Liver (tissue), 9 donors: Measurements from ENCODE around the gene ITPK1. TPM values are rescaled to one million over a fixed set of nuclear protein-coding genes. Genes with fewer than 3 reads are reported as not detected.

Source experiments
- DNase-seq: peaks from one replicate; pipeline ENCODE4 v3.0.0-alpha.2; 2017; ENCODE audit warnings: low spot score
- H3K27ac ChIP-seq, 2 donors: one replicate each; pipeline ENCODE4 v1.7.0; 2013; ENCODE audit warnings: inconsistent platforms in 2 of 2, low read length in 2 of 2, control low read depth in 1 of 2, low read depth in 1 of 2, mild to moderate bottlenecking in 1 of 2
- H3K27me3 ChIP-seq, 4 donors: one replicate each; pipeline versions ENCODE4 v1.6.1 to v1.7.0; 2013; ENCODE audit warnings: low read length in 3 of 4, inconsistent platforms in 1 of 4, mild to moderate bottlenecking in 1 of 4, moderate library complexity in 1 of 4; ENCODE audit not compliant: control insufficient read depth in 4 of 4, insufficient read depth in 4 of 4
- H3K36me3 ChIP-seq, 4 donors: one replicate each; pipeline versions ENCODE4 v1.6.1 to v1.7.0; 2013; ENCODE audit warnings: low read length in 3 of 4, mild to moderate bottlenecking in 3 of 4, low read depth in 1 of 4, moderate library complexity in 1 of 4; ENCODE audit not compliant: control insufficient read depth in 4 of 4, insufficient read depth in 3 of 4
- H3K4me1 ChIP-seq, 4 donors: one replicate each; pipeline versions ENCODE4 v1.6.1 to v1.7.0; 2013; ENCODE audit warnings: low read length in 3 of 4, mild to moderate bottlenecking in 3 of 4, moderate library complexity in 1 of 4; ENCODE audit not compliant: control insufficient read depth in 4 of 4, insufficient read depth in 4 of 4
- H3K4me3 ChIP-seq, 3 donors: one replicate each; pipeline versions ENCODE4 v1.6.1 to v1.7.0; 2013; ENCODE audit warnings: low read length in 3 of 3, control low read depth in 1 of 3, low read depth in 1 of 3, mild to moderate bottlenecking in 1 of 3
- H3K9ac ChIP-seq, 2 donors: one replicate each; pipeline ENCODE4 v1.7.0; 2013; ENCODE audit warnings: low read length in 2 of 2, mild to moderate bottlenecking in 2 of 2, moderate library complexity in 2 of 2, control low read depth in 1 of 2, low read depth in 1 of 2
- H3K9me3 ChIP-seq, 4 donors: one replicate each; pipeline versions ENCODE4 v1.6.1 to v1.7.0; 2013; ENCODE audit warnings: low read length in 3 of 4; ENCODE audit not compliant: control insufficient read depth in 4 of 4
- EGR1 ChIP-seq, 2 donors: IDR thresholded peaks; 2 replicates each; pipeline ENCODE4 v1.6.1; 2016 to 2018; ENCODE audit warnings: antibody characterized with exemption in 2 of 2, low read depth in 2 of 2
- FOXA1 ChIP-seq: IDR thresholded peaks from 2 replicates; pipeline ENCODE4 v1.6.1; 2016; ENCODE audit warnings: antibody characterized with exemption
- FOXA2 ChIP-seq: IDR thresholded peaks from 2 replicates; pipeline ENCODE4 v1.6.1; 2016; ENCODE audit warnings: antibody characterized with exemption
- GABPA ChIP-seq, 2 donors: IDR thresholded peaks in 1 of 2; conservative IDR thresholded peaks in 1 of 2; 2 replicates each; pipeline ENCODE4 v1.6.1; 2016; ENCODE audit warnings: antibody characterized with exemption in 2 of 2, mild to moderate bottlenecking in 1 of 2, moderate library complexity in 1 of 2
- HNF4A ChIP-seq, 2 donors: conservative IDR thresholded peaks; 2 replicates each; pipeline ENCODE4 v1.6.1; 2016; ENCODE audit warnings: antibody characterized with exemption in 2 of 2, mild to moderate bottlenecking in 2 of 2
- JUND ChIP-seq, 2 donors: IDR thresholded peaks; 2 replicates each; pipeline ENCODE4 v1.6.1; 2016; ENCODE audit warnings: antibody characterized with exemption in 2 of 2
- NR2F2 ChIP-seq: IDR thresholded peaks from 2 replicates; pipeline ENCODE4 v1.6.1; 2016; ENCODE audit warnings: antibody characterized with exemption
- RAD21 ChIP-seq, 2 donors: IDR thresholded peaks; 2 replicates each; pipeline ENCODE4 v1.6.1; 2016; ENCODE audit warnings: antibody characterized with exemption in 2 of 2, mild to moderate bottlenecking in 2 of 2
- RXRA ChIP-seq, 2 donors: IDR thresholded peaks; 2 replicates each; pipeline ENCODE4 v1.6.1; 2017 to 2018; ENCODE audit warnings: antibody characterized with exemption in 2 of 2, mild to moderate bottlenecking in 1 of 2
- SP1 ChIP-seq: IDR thresholded peaks from 2 replicates; pipeline ENCODE4 v1.6.1; 2018; ENCODE audit warnings: antibody characterized with exemption, mild to moderate bottlenecking
- TAF1 ChIP-seq: conservative IDR thresholded peaks from 2 replicates; pipeline ENCODE4 v1.6.1; 2016; ENCODE audit warnings: antibody characterized with exemption, mild to moderate bottlenecking
- YY1 ChIP-seq: IDR thresholded peaks from 2 replicates; pipeline ENCODE4 v1.6.1; 2016; ENCODE audit warnings: antibody characterized with exemption, mild to moderate bottlenecking
- WGBS: extraction: QIAGEN DNeasy Blood & Tissue Kit; methylation state at CpG from one replicate; pipeline ENCODE4 v1.1.7; 2013; 5-methylcytosine and 5-hydroxymethylcytosine counted together
- polyA plus RNA-seq, 2 donors: library from polyadenylated mRNA; stranded (reverse) in 1 of 2; unstranded in 1 of 2; fragments of 200-250 nt in 1 of 2; fragments of >200 nt in 1 of 2; fragmentation: Nextera tagmentation in 1 of 2; extraction: Ambion mirVana in 1 of 2; gene quantifications; one replicate each; pipeline versions ENCODE4 v1.2.1 to v1.2.3, GENCODE V29; 2013 to 2015
- total RNA-seq, 2 donors: library from RNA; depleted of rRNA; stranded (reverse); fragments of >200 nt; gene quantifications; one replicate each; pipeline ENCODE4 v1.2.3, GENCODE V29; 2014
- TF ChIP-seq, protein P1 (sequence below): fragments of 150-350 bp; IDR thresholded peaks from 2 replicates; pipeline ENCODE4 v1.5.1; 2017; ENCODE audit warnings: improper control_type of control experiment, low read depth, low read length; ENCODE audit not compliant: missing input control
- TF ChIP-seq, protein P2 (sequence below): IDR thresholded peaks from 2 replicates; pipeline ENCODE4 v1.6.1; 2016; ENCODE audit warnings: antibody characterized with exemption
- TF ChIP-seq, protein P3 (sequence below): IDR thresholded peaks from 2 replicates; pipeline ENCODE4 v1.6.1; 2016; ENCODE audit warnings: antibody characterized with exemption, mild to moderate bottlenecking
- TF ChIP-seq, protein P4 (sequence below): IDR thresholded peaks from 2 replicates; pipeline ENCODE4 v1.6.1; 2016; ENCODE audit warnings: antibody characterized with exemption
- TF ChIP-seq, protein P5 (sequence below): IDR thresholded peaks from 2 replicates; pipeline ENCODE4 v1.6.1; 2016; ENCODE audit warnings: antibody characterized with exemption
- donor health status: healthy.
- donor health status: healthy.
- donor health status: healthy.
- donor health status: healthy.
- donor health status: healthy.

Gene ITPK1
- total and polyA plus RNA-seq, 4 donors, result 9.0 to 41.2 (median 20.4) TPM

DNA sequence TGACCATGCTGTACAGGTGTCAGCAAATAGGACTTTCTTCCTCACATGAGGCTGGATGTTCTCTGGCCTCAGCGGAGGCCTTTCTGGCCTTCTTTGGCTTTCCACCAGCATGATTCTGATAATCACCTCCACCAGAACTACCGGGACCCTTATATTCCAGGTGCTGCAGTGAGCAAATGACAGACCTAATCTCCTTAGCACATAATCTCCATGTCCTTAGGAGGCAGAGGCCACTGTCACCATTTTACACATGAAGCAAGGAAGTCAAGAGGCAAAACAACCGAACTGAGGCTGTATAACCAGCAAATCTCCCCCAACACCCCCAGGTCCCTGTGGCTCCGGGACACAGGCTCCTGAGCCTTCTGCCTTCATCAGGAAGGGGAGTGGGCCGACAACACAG, 91.2 kb downstream of the ITPK1 start (continued):
- TF ChIP-seq, protein P1, sequence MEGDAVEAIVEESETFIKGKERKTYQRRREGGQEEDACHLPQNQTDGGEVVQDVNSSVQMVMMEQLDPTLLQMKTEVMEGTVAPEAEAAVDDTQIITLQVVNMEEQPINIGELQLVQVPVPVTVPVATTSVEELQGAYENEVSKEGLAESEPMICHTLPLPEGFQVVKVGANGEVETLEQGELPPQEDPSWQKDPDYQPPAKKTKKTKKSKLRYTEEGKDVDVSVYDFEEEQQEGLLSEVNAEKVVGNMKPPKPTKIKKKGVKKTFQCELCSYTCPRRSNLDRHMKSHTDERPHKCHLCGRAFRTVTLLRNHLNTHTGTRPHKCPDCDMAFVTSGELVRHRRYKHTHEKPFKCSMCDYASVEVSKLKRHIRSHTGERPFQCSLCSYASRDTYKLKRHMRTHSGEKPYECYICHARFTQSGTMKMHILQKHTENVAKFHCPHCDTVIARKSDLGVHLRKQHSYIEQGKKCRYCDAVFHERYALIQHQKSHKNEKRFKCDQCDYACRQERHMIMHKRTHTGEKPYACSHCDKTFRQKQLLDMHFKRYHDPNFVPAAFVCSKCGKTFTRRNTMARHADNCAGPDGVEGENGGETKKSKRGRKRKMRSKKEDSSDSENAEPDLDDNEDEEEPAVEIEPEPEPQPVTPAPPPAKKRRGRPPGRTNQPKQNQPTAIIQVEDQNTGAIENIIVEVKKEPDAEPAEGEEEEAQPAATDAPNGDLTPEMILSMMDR, result no peak
- TF ChIP-seq, protein P2, sequence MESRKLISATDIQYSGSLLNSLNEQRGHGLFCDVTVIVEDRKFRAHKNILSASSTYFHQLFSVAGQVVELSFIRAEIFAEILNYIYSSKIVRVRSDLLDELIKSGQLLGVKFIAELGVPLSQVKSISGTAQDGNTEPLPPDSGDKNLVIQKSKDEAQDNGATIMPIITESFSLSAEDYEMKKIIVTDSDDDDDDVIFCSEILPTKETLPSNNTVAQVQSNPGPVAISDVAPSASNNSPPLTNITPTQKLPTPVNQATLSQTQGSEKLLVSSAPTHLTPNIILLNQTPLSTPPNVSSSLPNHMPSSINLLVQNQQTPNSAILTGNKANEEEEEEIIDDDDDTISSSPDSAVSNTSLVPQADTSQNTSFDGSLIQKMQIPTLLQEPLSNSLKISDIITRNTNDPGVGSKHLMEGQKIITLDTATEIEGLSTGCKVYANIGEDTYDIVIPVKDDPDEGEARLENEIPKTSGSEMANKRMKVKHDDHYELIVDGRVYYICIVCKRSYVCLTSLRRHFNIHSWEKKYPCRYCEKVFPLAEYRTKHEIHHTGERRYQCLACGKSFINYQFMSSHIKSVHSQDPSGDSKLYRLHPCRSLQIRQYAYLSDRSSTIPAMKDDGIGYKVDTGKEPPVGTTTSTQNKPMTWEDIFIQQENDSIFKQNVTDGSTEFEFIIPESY, result no peak

DNA sequence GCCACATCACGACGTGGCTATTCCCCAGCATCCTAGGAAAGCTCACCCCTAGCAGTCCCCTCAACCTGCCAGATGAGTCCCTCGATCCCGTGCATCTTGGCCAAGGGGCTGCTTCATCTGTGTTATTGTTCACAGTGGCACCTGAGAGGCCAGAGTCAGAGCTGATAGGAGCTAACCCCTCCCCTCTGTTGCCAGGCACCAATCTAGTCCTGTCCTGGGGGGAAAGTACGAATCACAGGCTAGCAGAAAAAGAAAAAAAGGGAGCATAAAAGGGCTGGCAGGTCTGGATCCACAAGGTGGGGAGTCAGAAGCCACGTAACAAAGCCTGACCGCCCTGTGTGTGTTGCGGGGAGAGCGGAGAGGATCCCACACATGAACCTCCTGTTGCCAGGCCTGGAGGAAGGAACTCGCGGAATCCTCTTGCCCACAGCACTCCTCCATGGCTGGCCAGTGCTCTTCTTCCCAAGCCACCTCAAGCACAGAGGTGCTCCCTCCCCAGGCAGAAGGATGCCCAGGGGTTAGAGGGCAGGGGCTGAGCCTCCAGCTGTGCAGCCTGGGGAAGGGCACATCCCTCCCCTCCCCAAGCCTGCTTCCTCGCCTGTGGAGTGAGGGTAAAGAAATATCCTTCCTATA, 91.8 kb downstream of the ITPK1 start:
- H3K4me1 ChIP-seq, result peaks cover 0 to 16% (median 8%) of the 10 kb centered on the region in 4 donors
- 86% methylated on average over 12 of the region's 12 CpGs for WGBS
- no peak overlapping the region for H3K9ac ChIP-seq
- H3K27ac ChIP-seq, result no peak overlapping the region
- DNase-seq, result no peak
- no peak overlapping the region for H3K4me3 ChIP-seq
- H3K9me3 ChIP-seq, result no peaks in the 10 kb centered on the region
- TF ChIP-seq SP1 (no peak), FOXA1 (no peak), NR2F2 (no peak), FOXA2 (no peak), EGR1 (IDR thresholded peaks at IDR 0.05; ENCODE audit: low read depth in 2 of 2) (no peak), RAD21 (IDR thresholded peaks at IDR 0.05) (no peak), TAF1 (no peak), GABPA (IDR thresholded peaks at IDR 0.05 in 1 of 2, conservative IDR thresholded peaks at IDR 0.05 in 1 of 2) (no peak)
- TF ChIP-seq, protein P3, sequence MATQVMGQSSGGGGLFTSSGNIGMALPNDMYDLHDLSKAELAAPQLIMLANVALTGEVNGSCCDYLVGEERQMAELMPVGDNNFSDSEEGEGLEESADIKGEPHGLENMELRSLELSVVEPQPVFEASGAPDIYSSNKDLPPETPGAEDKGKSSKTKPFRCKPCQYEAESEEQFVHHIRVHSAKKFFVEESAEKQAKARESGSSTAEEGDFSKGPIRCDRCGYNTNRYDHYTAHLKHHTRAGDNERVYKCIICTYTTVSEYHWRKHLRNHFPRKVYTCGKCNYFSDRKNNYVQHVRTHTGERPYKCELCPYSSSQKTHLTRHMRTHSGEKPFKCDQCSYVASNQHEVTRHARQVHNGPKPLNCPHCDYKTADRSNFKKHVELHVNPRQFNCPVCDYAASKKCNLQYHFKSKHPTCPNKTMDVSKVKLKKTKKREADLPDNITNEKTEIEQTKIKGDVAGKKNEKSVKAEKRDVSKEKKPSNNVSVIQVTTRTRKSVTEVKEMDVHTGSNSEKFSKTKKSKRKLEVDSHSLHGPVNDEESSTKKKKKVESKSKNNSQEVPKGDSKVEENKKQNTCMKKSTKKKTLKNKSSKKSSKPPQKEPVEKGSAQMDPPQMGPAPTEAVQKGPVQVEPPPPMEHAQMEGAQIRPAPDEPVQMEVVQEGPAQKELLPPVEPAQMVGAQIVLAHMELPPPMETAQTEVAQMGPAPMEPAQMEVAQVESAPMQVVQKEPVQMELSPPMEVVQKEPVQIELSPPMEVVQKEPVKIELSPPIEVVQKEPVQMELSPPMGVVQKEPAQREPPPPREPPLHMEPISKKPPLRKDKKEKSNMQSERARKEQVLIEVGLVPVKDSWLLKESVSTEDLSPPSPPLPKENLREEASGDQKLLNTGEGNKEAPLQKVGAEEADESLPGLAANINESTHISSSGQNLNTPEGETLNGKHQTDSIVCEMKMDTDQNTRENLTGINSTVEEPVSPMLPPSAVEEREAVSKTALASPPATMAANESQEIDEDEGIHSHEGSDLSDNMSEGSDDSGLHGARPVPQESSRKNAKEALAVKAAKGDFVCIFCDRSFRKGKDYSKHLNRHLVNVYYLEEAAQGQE, result no peak
- H3K27me3 ChIP-seq, result no peaks in the 10 kb centered on the region
- H3K36me3 ChIP-seq, result no peaks in the 10 kb centered on the region

DNA sequence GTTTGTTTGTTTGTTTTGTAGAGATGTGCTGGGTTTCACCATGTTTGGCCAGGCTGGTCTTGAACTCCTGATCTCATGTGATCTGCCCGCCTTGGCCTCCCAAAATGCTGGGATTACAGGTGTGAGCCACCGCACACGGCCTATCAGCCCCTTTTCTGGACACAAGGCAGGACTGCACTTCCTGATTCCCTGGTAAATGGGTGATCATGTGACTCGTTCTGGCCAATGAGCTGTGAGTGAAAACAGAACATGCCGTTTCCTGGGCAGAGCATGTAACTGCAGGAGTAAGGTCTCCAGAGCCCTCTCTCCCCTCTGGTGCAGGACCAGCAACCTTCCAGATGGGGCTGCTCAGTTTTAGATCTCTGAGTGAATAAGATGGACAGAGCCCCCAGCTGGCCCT, 92.7 kb downstream of the ITPK1 start:
- WGBS, result 94% methylated on average over 5 of the region's 5 CpGs
- Histone ChIP-seq H3K27ac (no peak overlapping the region), H3K4me1 (peaks cover 7 to 22% (median 15%) of the 10 kb centered on the region in 4 donors), H3K27me3 (no peaks in the 10 kb centered on the region), H3K9ac (no peak overlapping the region), H3K36me3 (no peaks in the 10 kb centered on the region), H3K9me3 (no peaks in the 10 kb centered on the region), H3K4me3 (no peak overlapping the region)
- DNase-seq, result no peak
- TF ChIP-seq NR2F2, result no peak
- no peak for TF ChIP-seq FOXA1
- TF ChIP-seq HNF4A (conservative IDR thresholded peaks at IDR 0.05), result no peak
- TF ChIP-seq EGR1 (IDR thresholded peaks at IDR 0.05; ENCODE audit: low read depth in 2 of 2), result no peak
- TF ChIP-seq FOXA2, result no peak
- TF ChIP-seq YY1, result no peak
- TF ChIP-seq, protein P4, sequence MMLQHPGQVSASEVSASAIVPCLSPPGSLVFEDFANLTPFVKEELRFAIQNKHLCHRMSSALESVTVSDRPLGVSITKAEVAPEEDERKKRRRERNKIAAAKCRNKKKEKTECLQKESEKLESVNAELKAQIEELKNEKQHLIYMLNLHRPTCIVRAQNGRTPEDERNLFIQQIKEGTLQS, result no peak
- TF ChIP-seq, protein P2, result no peak
- TF ChIP-seq RAD21 (IDR thresholded peaks at IDR 0.05), result no peak
- TF ChIP-seq RXRA (IDR thresholded peaks at IDR 0.05), result no peak
- TF ChIP-seq TAF1, result no peak
- TF ChIP-seq, protein P1, result no peak
- no peak for TF ChIP-seq JUND (IDR thresholded peaks at IDR 0.05)
- TF ChIP-seq, protein P5, sequence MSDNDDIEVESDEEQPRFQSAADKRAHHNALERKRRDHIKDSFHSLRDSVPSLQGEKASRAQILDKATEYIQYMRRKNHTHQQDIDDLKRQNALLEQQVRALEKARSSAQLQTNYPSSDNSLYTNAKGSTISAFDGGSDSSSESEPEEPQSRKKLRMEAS, result no peak
- TF ChIP-seq GABPA (IDR thresholded peaks at IDR 0.05 in 1 of 2, conservative IDR thresholded peaks at IDR 0.05 in 1 of 2), result no peak
